ENCODE results near the gene SCN2B. TPM values are rescaled to one million over a fixed set of nuclear protein-coding genes. Genes with fewer than 3 reads are reported as not detected.

The SCN2B gene
- total and polyA plus RNA-seq, 2 of the 4 experiments (the other 2 are of a cell fraction): under 0.01 to 0.05 TPM

- no peaks in the 10 kb centered on the region for H3K36me3 ChIP-seq (ENCODE audit: control insufficient read depth, insufficient read depth, low read length)
- H2BK5ac ChIP-seq (ENCODE audit: low read depth, low read length, poor library complexity, severe bottlenecking): no peak overlapping the region
- H3K9ac ChIP-seq (ENCODE audit: low read depth, low read length): no peak overlapping the region
- intact Hi-C loops (cut with micrococcal nuclease) (no loop called here), dilution Hi-C loops (cut with HindIII; ENCODE audit: low sequenced_read_pairs, unreplicated experiment) (no loop called here), in situ Hi-C loops (cut with MboI; ENCODE audit: low sequenced_read_pairs) (no loop called here)
- no peak overlapping the region for H2AK9ac ChIP-seq (replicated peaks; ENCODE audit: low read depth, low read length, poor library complexity)
- H4K91ac ChIP-seq (ENCODE audit: insufficient read depth, low read depth, low read length): no peak overlapping the region
- no peaks in the 10 kb centered on the region for H3K9me1 ChIP-seq (ENCODE audit: insufficient read depth, low read length)
- POLR2A ChIA-PET (ENCODE audit: unreplicated experiment): no interaction called here
- no peak overlapping the region for H3K18ac ChIP-seq (ENCODE audit: low read depth, low read length)
- H3K56ac ChIP-seq (ENCODE audit: extremely low read depth, insufficient read depth, low read length): no peak overlapping the region
- no peaks in the 10 kb centered on the region for H3K4me1 ChIP-seq (ENCODE audit: control insufficient read depth, insufficient read depth, low read length)
- H3K14ac ChIP-seq (replicated peaks; ENCODE audit: low read depth, low read length): no peak overlapping the region
- no peak overlapping the region for H3K23ac ChIP-seq (ENCODE audit: low read depth, low read length)
- no peak overlapping the region for H2AK5ac ChIP-seq (ENCODE audit: low read depth, low read length)
- DNase-seq (no peak), ATAC-seq (ENCODE audit: low read depth) (no peak)
- no peak overlapping the region for H2BK20ac ChIP-seq (ENCODE audit: low read depth, low read length)
- H3K79me1 ChIP-seq (ENCODE audit: low read depth in 1 of 2, low read length in 2 of 2): no peaks in the 10 kb centered on the region
- no peak overlapping the region for H2AFZ ChIP-seq (replicated peaks; ENCODE audit: low read length, poor library complexity)
- no peak overlapping the region for H3K4me2 ChIP-seq (ENCODE audit: low read depth, low read length)
- TF ChIP-seq RFX5 (IDR thresholded peaks at IDR 0.05; ENCODE audit: low read depth, low read length) (no peak), ELK1 (IDR thresholded peaks at IDR 0.05; ENCODE audit: borderline replicate concordance, low read depth, low read length) (no peak), MXI1 (IDR thresholded peaks at IDR 0.05; ENCODE audit: borderline replicate concordance, low read depth, low read length) (no peak), MAFK (IDR thresholded peaks at IDR 0.05; ENCODE audit: low read depth, low read length) (no peak), FOS (IDR thresholded peaks at IDR 0.05; ENCODE audit: low read depth, low read length) (no peak), SMC3 (IDR thresholded peaks at IDR 0.05; ENCODE audit: low read depth, low read length) (no peak), USF2 (IDR thresholded peaks at IDR 0.05; ENCODE audit: low read depth, low read length) (no peak), CEBPB (IDR thresholded peaks at IDR 0.05; ENCODE audit: low read depth, low read length) (no peak), POLR2A (IDR thresholded peaks at IDR 0.05; ENCODE audit: low read depth, low read length) (no peak), RCOR1 (IDR thresholded peaks at IDR 0.05; ENCODE audit: insufficient replicate concordance, low read length) (no peak)
- 33% methylated on average over 3 of the region's 11 CpGs; no CpG with 5 or more reads in 1 of the 2 experiments for WGBS, 2 experiments (ENCODE audit: extremely low coverage in 2 of 2, insufficient read length in 1 of 2)
- H3K9me3 ChIP-seq (ENCODE audit: control insufficient read depth, insufficient read depth, low read length): no peaks in the 10 kb centered on the region
- no peak overlapping the region for H3K4ac ChIP-seq (ENCODE audit: low read depth, low read length)
- H4K5ac ChIP-seq (ENCODE audit: low read depth, low read length): no peak overlapping the region
- no TSS peak for BruUV-seq (replicated peaks)
- no peaks in the 10 kb centered on the region for H4K20me1 ChIP-seq (ENCODE audit: insufficient read depth, low read length)
- H3K4me3 ChIP-seq (ENCODE audit: insufficient read depth, low read depth, low read length): no peak overlapping the region
- CTCF ChIA-PET: interaction anchor here (0.7 kb wide), 1 partner anchor 67 kb away, joined by 3 read pairs; no protein-coding TSS in a partner anchor
- H4K8ac ChIP-seq (ENCODE audit: low read depth in 2 of 2, low read length in 2 of 2): no peak overlapping the region
- H3K27me3 ChIP-seq (ENCODE audit: control insufficient read depth, insufficient read depth, low read length): no peaks in the 10 kb centered on the region
- H3K27ac ChIP-seq (ENCODE audit: insufficient read depth, low read length): no peak overlapping the region
- H2BK120ac ChIP-seq (ENCODE audit: low read depth, low read length): no peak overlapping the region
- no peak overlapping the region for H2BK15ac ChIP-seq (ENCODE audit: low read depth, low read length)
Measured at GRCh38 chr11:118112711-118113430, 63.6 kb downstream of the SCN2B start.

Measured in IMR-90 (cell line).